GM19238 (cell line): ENCODE measurements around the gene STX2.
"Not testable (repeated sequence)": the region's sequence is repeated elsewhere in the genome, so short reads cannot be mapped to it uniquely, and the experiment has no call there.

Experiments used
- DNase-seq: peaks from one replicate; pipeline ENCODE4 v3.0.0; 2011; ENCODE audit warnings: low spot score; ENCODE audit not compliant: insufficient read length

The STX2 gene

DNA sequence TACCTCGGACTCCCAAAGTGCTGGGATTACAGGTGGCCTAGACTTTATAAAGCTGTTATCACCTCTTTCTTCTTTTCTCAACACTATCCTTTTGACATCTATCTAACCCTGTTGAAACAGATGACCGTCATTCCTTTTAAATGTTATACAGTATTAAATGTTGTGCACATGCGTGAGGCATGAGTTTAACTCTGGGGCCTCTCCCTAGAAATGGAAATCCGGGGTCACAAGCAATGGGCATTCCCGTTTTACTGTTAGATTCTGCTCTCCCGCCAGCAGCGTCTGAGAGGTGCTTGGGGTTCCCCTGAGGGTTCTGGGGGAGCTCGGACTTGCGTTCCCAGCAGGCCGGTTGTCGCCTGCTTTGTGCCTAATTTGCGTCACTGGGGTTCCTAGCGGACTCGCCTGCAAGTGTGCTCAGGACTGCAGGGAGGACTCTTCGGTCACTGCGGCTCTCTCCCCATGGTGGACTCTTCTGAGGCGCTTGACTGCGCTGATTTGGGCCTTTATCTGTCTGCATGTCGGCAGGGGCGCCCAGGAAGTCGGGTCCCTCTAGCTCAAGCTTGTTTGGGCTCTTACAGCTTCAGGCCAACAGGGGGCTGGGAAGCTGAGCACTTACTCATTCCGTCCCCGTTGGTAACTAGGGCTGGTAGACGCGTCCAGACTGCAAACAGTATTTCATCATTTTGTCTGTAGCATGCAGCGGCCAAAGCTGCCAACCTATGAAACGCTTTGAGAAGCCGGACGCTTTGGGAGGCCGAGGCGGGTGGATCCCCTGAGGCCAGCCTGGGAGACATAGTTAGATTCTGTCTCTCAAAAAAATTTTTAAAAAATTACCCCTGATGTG is 31.6 kb upstream of the STX2 start:
- peak; percentile 66 for DNase-seq

DNA sequence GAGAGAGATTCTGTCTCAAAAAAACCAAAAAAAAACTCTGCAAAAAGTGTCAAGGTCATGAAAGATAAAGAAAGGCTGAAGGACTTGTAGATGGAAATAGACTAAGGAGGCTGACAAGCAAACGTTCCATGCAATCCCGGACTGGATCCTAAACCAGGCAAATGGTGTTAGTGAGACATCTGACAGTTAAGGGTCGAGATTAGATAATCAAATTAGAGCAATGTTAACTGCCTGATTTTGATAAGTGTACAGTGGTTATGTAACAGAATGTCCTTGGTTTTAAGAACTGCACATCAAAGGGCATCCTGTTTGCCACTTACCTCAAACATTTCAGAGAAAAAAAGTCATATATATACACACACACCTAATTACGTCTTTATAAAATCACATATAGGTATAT is 29.4 kb upstream of the STX2 start:
- DNase-seq: no peak

DNA sequence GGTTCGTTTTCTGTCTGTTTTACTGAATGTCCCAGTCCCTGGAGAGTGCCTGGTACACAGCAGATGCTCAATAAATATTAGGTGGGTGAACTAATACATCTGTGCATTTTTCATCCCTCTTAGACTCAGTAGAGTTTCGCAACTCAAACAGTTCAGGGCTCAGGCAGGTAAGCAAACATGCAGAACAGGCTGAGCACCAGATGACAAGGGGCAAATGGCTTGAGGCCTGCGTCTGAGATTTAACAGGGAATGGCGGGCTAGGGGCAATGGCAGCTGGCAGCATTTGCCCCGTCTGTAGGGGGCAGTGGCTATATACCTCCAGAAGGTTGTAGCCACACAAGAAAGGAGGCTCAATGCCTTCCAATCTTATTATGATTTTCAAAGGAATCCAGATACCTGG is 24.2 kb upstream of the STX2 start:
- no peak for DNase-seq

DNA sequence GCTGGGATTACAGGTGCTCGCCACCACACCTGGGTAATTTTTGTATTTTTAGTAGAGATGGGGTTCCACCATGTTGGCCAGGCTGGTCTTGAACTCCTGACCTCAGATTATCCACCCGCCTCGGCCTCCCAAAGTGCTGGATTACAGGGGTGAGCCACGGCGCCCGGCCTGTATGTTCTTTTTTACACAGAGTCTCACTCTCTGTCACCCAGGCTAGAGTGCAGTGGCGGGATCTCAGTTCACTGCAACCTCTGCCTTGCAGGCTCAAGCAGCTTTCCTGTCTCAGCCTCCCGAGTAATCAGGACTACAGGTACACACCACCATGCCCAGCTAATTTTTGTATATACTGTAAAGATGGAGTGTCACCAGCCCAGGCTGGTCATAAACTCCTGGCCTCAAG is 23.7 kb upstream of the STX2 start:
- DNase-seq: not testable (repeated sequence)

DNA sequence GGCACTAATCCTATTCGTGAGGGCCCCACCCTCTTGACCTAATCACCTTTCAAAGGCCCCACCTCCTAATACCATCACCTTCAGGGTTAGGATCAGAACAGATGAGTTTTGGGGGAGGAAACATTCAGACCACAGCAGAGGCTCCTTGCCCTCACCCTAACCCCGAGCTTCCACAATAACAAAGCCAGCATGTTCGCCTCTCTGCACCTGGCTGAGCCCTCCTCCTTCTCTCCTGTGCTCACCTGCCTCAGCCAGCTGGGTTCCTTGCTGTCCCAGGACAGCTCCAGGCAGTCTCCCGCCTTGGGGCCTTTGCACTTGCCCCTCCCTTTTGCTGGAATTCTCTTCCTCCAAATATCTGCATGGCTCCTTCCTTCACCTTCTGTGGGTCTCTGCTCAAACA is 23.1 kb upstream of the STX2 start:
- no peak for DNase-seq

DNA sequence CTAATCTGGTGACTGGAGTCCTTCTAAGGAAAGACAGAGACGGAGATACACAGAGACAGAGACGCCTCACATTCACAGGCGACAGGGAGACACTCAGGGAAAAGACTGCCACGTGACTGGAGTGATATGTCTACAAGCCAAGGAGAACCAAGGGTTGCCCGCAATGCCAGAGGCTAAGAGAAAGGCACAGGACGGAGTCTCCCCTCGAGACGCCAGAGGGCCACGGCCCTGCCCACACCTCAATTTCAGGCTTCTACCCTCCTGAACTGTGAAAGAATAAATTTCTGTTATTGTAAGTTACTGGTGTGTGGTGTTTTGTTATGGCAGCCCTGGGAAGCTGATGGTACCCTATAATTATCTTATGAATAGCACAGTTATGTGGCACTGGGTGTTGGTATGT is 21.3 kb upstream of the STX2 start:
- DNase-seq: no peak

DNA sequence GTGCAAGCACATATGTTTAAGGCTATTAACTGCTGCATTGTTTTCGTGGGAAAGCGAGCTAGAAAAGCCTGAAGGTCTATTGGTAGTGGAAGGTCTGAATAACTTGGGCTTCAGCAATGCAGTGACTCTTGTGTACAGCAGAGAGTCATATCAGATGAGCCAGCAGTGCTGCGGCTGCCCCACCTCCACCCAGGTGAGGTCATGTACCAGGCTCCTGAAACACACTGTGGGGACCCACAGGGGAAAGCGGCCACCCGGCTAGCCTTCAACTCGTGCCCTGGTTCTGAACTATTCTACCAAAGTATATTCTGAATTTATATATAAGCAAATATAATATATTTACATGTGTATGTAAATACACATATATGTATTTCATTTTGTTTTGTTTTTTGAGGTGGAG is 20.1 kb upstream of the STX2 start:
- no peak for DNase-seq

DNA sequence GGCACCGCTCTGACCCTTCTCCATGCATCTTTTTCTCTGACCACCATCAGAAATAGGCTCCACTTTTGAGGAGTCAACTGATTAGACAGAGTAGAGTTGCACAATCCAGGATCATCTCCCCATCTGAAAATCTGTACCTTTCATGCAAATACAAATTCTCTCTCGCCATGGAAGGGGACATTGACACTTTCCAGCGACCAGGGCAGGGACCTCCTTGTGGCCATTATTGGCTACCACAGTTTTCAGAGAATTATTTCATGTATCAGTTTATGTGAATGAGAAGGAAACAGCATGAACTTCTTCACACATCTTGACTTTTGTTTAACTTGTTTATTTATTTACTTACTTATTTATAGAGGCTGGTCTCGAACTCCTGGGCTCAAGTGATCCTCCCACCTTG is 19.0 kb upstream of the STX2 start:
- no peak for DNase-seq

DNA sequence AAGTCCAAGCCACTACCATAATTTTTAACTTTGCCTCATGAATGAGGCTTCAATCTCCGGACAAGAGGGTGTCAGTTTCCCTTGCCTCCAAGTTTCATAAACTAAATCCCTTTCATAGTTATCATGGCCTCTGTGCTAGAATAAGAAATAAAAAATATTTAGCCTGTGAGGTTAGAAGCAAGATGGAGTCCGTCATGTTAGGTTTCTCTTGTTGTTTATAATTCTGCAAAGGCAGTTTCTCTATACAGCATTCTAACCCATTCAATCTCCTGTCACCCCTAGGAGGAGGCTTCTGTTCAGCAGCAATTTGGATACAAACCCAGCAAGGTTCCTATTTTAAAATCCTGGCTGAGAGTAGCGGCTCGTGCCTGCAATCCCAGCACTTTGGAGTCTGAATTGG is 17.0 kb upstream of the STX2 start:
- no peak for DNase-seq

DNA sequence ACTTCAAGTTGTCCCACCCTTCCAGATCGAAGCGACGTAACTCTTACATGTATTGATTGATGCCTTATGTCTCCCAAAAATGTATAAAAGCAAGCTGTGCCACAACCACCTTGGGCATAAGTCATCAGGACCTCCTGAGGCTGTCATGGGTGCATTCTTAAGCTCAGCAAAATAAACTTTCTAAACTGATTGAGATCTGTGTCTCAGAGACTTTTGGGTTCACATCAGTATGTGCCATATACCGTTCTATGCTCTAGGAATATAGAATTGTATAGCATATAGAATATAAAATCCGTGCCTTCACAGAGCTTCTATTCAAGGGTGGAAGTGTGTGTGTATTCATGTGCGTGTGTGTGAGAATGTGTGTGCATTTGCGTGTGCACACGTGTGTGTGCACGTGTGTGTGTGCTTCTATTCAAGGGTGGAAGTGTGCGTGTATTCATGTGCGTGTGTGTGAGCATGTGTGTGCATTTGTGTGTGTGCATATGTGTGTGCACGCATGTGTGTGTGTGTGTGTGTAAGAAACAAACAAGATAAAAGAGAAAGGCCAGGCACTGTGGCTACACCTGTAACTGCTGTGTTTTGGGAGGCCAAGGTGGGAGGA is 11.5 kb upstream of the STX2 start:
- DNase-seq: no peak

DNA sequence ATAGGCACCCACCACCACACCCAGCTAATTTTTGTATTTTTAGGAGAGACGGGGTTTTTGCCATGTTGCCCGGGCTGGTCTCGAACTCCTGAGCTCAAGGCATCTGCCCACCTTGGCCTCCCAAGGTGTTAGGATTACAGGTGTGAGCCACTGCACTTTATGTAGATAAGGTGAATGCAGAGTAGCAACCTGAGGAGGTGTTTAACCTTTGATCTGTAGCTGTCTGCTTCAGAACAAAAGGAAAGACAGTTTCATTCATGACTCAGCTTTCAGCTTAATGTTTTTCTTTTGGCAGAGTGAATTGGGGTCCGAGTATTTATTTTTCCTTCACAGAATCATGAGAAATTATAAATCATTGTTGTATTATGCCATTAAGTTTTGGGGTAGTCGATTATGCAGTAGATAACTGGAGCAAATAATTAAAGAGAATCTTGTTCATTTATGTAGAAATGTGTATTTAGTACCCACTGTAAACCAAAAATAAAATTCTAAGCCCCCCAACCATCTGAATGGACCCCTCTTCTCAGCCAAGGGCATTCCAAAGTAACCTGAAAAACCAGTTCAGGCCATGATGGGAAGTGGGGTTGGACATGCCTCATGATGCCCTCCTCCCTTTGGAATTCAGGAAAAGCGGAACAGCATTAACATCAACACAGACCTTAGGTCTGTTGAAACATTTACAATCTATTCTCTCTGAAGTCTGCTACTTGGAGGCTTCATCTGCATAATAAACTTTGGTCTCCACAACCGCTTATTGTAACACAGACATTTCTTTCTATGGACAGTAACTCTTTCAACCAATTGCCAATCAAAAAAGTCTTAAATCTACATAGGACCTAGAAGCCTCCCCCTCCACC is 10.7 kb upstream of the STX2 start:
- no peak for DNase-seq

DNA sequence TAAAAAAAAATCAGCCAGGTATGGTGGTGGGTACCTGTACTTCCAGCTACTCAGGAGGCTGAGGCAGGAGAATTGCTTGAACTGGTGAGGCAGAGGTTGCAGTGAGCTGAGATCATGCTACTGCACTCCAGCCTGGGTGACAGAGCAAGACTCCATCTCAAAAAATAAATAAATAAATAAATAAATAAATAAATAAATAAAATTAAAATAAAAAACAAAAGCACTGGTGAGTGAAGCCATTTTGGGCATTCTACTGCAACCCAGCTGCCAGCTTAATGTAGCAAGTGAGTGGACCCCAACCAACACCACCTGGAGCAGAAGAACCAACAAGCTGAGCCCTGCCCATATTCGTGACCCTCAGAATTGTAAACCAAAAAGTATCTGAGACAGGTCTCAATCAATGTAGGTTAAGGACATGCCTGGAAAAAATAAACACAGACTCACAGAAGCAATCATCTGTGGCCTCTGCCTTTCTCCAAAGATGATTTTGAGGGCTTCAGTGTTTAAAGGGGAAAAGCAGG is 9.8 kb upstream of the STX2 start:
- not testable (repeated sequence) for DNase-seq

DNA sequence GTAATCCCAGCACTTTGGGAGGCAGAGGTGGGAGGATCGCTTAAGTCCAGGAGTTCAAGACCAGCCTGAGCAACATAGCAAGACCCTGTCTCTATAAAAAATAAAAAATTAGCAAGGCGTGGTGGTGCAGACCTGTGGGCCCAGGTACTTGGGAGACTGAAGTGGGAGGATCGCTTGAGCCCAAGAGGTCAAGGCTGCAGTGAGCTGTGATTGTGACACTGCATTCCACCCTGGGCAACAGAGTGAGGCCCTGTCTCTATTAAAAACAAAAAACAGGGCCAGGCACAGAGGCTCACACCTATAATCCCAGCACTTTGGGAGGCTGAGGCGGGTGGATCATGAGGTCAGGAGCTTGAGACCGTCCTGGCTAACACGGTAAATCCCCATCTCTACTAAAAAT is 9.1 kb upstream of the STX2 start:
- not testable (repeated sequence) for DNase-seq

DNA sequence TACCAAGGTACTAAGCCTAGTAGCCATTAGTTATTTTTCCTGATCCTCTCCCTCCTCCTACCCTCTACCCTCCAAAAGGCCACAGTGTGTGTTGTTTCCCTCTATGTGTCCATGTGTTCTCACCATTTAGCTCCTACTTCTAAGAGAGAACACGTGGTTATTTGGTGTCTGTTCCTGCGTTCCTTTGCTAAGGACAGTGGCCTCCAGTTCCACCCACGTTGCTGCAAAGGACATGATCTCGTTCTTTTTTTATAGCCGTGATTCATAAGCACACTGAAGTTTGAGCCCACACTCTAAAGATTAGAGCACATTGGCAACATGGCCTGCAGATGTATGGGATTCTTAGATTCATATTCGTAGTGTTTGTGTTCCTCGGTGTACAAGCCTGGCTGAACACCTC is 8.1 kb upstream of the STX2 start:
- DNase-seq: no peak

DNA sequence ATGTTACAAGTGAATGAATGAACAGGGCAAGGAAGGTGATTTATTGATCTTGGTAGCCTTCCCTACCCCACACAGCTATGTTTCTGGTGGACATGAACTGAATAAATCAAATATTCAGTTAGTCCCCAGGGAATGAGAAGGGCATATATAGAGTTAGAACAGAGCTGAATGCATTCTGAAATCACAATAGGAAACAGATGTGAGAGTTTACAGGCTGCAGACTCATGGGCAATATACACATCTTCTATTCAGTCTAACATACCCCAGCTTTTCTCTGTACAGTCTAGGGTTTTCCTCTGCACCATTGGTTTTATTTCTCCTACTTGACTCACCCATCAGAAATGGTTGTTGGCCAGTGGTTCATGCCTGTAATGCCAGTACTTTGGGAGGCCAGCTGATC is 7.3 kb upstream of the STX2 start:
- DNase-seq: no peak

DNA sequence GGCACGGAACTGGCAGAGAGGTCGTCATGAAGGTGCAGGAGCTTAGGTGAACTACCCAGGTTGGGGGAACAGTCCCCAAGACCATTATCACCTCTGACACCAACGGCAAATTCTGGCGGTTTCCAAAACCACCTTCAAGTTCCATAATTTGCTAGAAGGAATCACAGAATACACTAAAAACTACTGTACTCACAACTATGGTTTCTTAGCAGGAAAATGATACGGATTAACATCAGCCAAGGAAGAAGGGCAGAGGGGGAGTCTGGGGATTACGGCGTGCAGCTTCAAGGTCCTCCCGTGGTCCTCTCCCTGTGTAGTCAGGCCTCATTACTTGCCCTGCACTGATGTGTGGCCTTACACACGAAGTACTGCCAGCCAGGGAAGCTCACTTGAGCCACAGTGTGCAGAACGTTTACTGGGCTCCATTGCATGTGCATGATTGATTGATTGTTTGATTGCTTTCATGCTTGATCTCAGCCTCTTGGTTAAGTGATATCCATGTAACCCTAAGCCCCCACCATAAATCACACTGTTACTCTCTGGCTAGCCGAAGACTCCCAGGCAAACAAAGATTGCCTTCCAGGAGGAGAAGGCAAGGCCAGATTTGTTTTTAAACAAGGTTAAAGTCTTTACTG is 837 bp upstream of the STX2 start:
- DNase-seq: no peak

DNA sequence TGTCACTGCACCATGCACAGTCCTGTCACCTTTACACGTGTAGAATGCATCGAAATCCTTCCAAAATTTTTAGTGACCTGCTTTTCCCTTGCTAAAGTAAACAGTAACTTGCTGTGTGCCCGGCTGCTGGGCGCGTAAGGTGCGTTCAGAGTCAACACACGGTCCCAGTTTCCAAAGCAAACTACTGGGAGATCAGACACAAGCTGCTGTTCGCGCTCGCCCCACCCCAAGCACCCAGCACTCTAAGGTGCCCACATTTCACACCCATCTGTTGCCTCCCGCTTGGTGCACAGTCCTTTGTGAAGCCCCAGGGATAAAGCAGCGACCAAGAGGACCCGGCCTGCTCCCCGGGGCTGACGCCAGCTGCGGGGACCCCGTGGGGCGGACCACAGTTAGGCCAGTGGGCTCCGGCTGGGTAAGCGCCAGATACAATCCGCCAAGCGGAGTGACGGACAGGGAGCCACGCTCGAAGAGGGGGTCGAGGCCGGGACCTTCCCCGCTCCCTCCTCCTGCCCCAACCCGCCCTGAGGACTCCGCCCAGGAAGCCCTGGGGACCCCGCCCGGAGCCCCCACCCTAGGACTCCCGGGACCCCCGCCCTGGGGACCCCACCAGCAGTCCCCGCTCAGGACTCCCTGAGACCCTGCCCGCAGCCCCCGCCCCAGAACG is 633 bp downstream of the STX2 start:
- peak; percentile 31 for DNase-seq

DNA sequence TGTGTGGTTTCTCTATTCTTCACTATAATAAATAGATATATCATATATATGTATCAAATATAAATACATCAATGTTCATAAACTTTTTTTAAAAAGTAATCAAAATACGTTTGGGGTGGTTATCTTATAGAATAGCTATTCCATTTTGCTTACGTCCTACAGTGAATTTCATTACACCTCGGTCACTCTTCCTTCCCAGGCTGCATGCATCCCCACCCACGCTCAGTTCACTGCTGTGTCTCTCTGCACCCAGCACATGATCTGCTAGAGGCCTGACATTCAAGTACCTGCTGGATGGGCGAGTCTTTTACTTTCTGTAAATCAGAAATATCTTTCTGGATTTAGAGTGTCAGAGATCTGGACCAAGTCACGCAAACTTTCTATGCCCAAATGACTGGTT is 3.6 kb downstream of the STX2 start:
- no peak for DNase-seq

DNA sequence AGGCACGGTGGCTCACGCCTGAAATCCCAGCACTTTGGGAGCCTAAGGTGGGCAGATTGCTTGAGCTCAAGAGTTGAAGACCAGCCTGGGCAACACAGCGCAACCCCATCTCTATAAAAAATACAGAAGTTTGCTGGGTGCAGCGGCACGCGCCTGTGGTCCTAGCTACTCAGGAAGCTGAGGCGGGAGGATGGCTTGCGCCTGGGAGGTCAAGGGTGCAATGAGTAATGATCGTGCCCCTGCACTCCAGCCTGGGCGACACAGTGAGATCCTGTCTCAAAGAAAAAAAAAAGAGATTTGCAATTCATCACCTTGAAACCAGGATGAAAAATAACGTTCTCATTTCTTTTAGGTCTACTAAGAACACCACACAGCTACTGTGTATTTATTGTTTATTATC is 4.0 kb downstream of the STX2 start:
- DNase-seq: no peak

DNA sequence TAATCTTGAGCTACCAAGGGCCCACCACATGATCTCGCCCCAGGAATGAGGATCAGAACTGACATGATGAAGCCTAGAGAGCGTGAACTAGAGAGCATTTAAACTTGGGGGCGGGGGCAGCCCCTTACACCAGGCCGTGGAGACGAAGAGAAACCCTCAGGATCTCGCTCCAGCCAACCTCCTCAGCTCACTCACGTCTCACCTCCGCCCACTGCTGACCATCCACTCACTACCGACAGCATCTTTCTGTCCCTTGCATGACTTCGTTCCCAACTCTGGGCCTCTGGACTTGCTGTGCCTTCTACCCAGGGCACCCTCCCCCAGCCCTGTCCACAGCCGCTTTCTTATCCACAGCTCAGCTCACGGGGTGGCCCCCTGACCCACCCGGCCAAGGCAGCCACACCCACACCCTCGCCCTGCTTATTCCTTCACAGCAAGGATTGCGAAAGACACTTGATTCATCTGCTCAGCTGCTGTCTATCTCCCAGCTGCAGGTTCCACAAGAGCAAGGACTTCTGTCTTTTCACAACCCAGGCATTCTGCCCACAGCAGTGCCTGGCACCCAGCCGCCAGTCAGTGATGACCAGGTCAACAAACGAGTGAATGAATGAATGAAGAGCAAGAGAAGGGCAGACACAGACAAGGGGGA is 6.4 kb downstream of the STX2 start:
- DNase-seq: no peak
